ENCODE measurements around the gene TAS2R1. TPM values are rescaled to one million over a fixed set of nuclear protein-coding genes. Genes with fewer than 3 reads are reported as not detected.
A peak's percentile ranks its signal among the peaks of the same experiment; 100 is the strongest.

Gene TAS2R1
- total RNA-seq, 1 donor from 2014 or later = not detected

GRCh38 chr5:9622971-9623421 is 7.2 kb downstream of the TAS2R1 start:
- TF ChIP-seq, protein P1, sequence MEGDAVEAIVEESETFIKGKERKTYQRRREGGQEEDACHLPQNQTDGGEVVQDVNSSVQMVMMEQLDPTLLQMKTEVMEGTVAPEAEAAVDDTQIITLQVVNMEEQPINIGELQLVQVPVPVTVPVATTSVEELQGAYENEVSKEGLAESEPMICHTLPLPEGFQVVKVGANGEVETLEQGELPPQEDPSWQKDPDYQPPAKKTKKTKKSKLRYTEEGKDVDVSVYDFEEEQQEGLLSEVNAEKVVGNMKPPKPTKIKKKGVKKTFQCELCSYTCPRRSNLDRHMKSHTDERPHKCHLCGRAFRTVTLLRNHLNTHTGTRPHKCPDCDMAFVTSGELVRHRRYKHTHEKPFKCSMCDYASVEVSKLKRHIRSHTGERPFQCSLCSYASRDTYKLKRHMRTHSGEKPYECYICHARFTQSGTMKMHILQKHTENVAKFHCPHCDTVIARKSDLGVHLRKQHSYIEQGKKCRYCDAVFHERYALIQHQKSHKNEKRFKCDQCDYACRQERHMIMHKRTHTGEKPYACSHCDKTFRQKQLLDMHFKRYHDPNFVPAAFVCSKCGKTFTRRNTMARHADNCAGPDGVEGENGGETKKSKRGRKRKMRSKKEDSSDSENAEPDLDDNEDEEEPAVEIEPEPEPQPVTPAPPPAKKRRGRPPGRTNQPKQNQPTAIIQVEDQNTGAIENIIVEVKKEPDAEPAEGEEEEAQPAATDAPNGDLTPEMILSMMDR (IDR thresholded peaks at IDR 0.05; ENCODE audit: insufficient read depth, low read length, poor library complexity, severe bottlenecking) = no peak
- no peak overlapping the region for H3K4me3 ChIP-seq (ENCODE audit: low read depth, low read length)
- no peaks in the 10 kb centered on the region for H3K36me3 ChIP-seq (ENCODE audit: control insufficient read depth, insufficient read depth, low read length)
- peak; percentile 5 for DNase-seq (ENCODE audit: low read depth)
- H3K27me3 ChIP-seq (ENCODE audit: control insufficient read depth, insufficient read depth, low read length) = no peaks in the 10 kb centered on the region

DNA sequence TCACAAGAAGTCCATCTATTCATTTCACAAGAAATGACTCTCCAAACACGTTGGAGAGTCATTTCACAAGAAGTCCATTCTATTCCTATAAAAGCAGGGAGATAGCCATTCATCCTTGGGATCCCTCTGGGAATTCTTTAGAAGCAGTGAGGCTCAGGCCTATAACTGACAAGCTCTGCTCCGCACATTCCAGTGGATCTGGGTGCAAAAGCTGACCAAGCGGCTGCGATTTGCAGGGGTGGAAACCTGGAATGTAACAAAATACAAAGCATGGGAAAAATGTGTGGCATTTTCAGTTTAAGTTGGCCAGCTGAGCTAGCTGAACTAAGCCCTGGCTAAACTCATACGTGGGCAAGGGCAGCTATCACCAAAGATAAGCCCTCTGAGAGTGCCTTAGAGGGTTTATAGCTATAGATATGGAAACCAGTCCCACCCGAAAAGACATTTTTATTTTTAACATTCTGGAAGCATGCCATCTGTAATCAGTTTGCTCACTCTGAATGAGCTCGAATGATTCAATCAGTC is 8.7 kb downstream of the TAS2R1 start:
- DNase-seq (ENCODE audit: low read depth) = no peak
- H3K36me3 ChIP-seq (ENCODE audit: control insufficient read depth, insufficient read depth, low read length) = no peaks in the 10 kb centered on the region
- TF ChIP-seq, protein P1 (IDR thresholded peaks at IDR 0.05; ENCODE audit: insufficient read depth, low read length, poor library complexity, severe bottlenecking) = no peak
- no peaks in the 10 kb centered on the region for H3K27me3 ChIP-seq (ENCODE audit: control insufficient read depth, insufficient read depth, low read length)
- no peak overlapping the region for H3K4me3 ChIP-seq (ENCODE audit: low read depth, low read length)

DNA sequence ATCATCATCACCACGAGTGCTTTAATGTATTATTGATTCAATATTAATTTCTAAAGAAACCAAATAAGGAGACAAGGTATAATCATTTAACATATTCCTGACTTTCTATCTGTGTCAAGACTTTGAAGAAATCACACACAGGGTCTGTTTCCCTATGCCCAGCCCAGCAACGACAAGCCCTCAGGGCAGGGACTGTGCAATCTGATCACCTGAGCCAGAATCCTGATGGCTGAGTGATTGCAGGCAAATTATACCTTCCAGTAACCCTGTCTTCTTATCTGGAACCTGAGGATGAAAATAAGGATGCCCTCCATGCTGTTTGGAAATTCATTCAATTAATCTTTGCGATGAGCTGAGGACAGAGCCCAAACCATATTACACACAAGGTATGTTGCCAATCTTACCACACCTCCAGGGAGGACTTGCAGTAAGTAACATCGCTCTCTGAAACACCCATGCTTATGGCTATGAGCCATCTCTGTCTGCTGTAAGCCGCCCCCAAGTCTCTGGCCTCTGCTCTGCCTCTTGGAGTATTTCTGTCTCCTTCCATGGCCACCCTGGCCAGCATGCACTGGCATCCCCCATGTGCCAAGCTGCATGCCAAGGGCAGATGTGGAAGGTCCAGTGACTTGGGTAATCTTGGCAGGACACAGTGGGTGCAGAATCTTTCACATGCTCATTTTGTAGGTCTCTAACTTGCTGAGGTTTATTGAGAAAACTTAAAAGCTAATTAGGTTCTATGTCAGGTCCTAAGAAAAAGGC is 10.6 kb downstream of the TAS2R1 start:
- TF ChIP-seq, protein P1 (IDR thresholded peaks at IDR 0.05; ENCODE audit: insufficient read depth, low read length, poor library complexity, severe bottlenecking) = no peak

GRCh38 chr5:9617739-9618504 is 12.2 kb downstream of the TAS2R1 start:
- TF ChIP-seq, protein P1 (IDR thresholded peaks at IDR 0.05; ENCODE audit: insufficient read depth, low read length, poor library complexity, severe bottlenecking) = no peak
- no peak for DNase-seq (ENCODE audit: low read depth)

More for the DNA sequence above, 10.6 kb downstream of the TAS2R1 start:
- H3K4me3 ChIP-seq (ENCODE audit: low read depth, low read length) = no peak overlapping the region
- no peaks in the 10 kb centered on the region for H3K36me3 ChIP-seq (ENCODE audit: control insufficient read depth, insufficient read depth, low read length)
- DNase-seq (ENCODE audit: low read depth) = no peak
- no peaks in the 10 kb centered on the region for H3K27me3 ChIP-seq (ENCODE audit: control insufficient read depth, insufficient read depth, low read length)

GRCh38 chr5:9617221-9617620 is 12.9 kb downstream of the TAS2R1 start:
- Histone ChIP-seq H3K27me3 (ENCODE audit: control insufficient read depth, insufficient read depth, low read length) (no peaks in the 10 kb centered on the region), H3K4me3 (ENCODE audit: low read depth, low read length) (no peak overlapping the region), H3K36me3 (ENCODE audit: control insufficient read depth, insufficient read depth, low read length) (no peaks in the 10 kb centered on the region)
- TF ChIP-seq, protein P1 (IDR thresholded peaks at IDR 0.05; ENCODE audit: insufficient read depth, low read length, poor library complexity, severe bottlenecking) = no peak
- no peak for DNase-seq (ENCODE audit: low read depth)

More at GRCh38 chr5:9617739-9618504, 12.2 kb downstream of the TAS2R1 start:
- no peak overlapping the region for H3K4me3 ChIP-seq (ENCODE audit: low read depth, low read length)
- no peaks in the 10 kb centered on the region for H3K27me3 ChIP-seq (ENCODE audit: control insufficient read depth, insufficient read depth, low read length)
- H3K36me3 ChIP-seq (ENCODE audit: control insufficient read depth, insufficient read depth, low read length) = no peaks in the 10 kb centered on the region

Measured in kidney epithelial cell (primary cell).